HG02943 (cell line): ENCODE results near the gene SGSH.

Experiments used
- ATAC-seq: cut with Tn5 transposase; IDR thresholded peaks from one replicate; pipeline ENCODE4 v1.9.1; 2021; ENCODE audit warnings: mild to moderate bottlenecking, low read depth, moderate library complexity; ENCODE audit not compliant: unreplicated experiment

Gene SGSH

DNA sequence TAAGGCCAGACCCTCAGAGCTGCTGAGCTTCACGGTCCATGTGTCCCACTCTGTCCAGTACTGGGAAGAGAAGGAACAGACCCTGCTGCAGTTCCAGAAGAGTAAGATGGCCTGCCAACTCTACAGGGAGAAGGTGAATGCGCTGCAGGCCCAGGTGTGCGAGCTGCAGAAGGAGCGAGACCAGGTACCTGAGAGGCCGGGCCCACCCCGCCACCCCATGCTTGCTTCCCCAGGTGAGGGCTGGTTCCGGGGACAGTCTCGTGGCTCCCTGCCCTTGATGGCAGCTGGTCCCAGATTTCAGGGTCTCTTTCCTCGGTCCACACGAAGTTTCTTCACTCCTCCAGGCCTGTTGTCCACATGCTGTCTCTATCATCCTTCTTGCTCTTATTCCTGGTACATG lies 29.4 kb downstream of the SGSH start:
- no peak for ATAC-seq

- no peak for ATAC-seq
Observed at GRCh38 chr17:80189611-80190010, 30.5 kb downstream of the SGSH start.

DNA sequence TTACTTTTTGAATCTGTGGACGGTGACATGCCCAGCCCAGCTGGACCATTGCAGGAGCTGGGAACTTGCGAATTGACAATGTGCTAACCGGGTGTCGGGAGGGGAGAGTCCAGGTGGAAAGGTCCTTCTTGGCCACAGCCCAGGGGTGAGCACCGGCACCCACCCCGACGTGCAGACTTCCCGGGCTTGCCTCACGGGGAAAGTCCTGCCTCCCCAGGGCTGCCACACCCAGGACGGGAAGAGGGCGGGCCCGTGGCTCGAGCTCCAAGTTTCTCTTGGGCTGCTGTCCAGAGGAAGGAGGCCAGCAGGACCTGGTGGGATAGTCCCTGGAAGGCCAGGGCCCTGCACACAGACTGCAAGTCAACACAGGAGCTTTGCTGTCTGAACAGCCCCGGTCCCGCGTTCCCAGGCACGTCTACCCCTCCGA lies 32.6 kb downstream of the SGSH start:
- ATAC-seq: no peak

DNA sequence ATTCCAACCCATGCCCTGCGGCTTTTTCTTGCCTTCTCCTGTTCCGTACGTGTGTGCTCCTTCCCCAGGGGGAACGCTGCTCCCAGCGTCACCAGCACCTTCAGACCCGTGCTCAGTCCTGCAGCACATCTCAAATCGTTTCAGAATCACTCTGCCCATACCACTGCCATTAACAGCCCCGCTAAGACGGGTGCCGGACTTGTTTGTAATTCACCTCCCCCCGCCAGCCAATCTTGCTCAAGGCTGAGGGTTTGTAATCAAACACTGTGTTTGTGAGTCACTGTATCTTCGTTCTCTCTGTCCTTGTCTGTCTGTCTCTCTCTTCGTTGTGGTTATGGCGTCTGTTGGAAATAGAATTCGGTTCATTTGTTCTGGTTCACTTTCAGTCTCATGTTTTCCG lies 33.0 kb downstream of the SGSH start:
- ATAC-seq: no peak

DNA sequence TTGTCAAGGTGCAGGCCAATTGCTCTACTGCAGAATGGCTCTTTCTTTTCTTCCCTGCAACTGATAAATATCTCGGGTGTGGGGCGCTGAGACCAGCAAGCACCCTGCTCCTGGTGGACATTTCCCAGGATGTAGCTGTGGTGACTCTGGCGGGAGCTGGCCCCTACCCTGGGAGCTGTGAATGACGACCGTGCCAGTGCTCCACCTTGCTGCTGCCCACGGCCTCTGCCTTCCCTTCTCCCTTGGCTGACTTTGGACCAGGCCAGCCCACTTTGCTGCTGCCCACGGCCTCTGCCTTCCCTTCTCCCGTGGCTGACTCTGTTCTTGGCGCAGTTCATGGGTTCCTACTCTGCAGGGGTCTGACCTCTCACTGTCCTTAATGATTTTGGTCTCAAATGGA lies 34.2 kb downstream of the SGSH start:
- no peak for ATAC-seq

- ATAC-seq: no peak
Observed at GRCh38 chr17:80184423-80184714, 35.8 kb downstream of the SGSH start.

GRCh38 chr17:80183581-80184422 lies 36.3 kb downstream of the SGSH start:
- no peak for ATAC-seq

GRCh38 chr17:80182845-80183223 lies 37.3 kb downstream of the SGSH start:
- no peak for ATAC-seq

DNA sequence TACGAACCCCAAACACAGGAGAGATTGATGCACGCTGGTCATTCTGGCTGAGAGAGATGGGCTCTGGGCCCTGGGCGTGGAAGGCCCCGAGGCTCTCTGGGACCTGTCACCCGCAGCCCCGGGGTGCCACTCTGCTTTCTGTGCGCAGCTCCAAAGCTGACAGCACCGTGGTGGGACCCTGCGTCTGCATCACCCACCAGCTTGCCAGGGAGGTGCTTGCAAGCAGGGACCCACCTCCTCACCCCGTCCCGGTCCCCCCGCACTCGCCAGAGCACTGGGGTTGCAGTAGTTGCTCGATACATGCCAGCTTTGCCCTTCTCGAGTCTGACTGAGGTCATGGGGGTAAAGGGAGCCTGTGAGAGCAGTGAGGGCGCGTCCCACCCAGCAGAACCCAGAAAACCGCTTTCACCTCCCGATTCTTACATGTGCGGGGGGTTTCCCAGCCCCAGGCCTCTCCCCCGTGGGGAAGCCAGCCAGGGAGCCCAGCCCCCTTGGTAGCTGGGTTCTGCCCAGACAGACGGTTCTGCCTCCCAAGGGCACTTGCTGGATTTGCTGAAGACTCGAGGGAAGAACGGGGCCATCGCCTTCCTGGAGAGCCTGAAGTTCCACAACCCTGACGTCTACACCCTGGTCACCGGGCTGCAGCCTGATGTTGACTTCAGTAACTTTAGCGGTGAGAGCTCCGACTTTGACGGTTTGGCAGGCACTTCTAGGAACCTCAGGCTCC lies 37.9 kb downstream of the SGSH start:
- ATAC-seq: no peak

- ATAC-seq: no peak
Observed at GRCh38 chr17:80181431-80181830, 38.7 kb downstream of the SGSH start.

- ATAC-seq: no peak
Observed at GRCh38 chr17:80180192-80180591, 39.9 kb downstream of the SGSH start.

DNA sequence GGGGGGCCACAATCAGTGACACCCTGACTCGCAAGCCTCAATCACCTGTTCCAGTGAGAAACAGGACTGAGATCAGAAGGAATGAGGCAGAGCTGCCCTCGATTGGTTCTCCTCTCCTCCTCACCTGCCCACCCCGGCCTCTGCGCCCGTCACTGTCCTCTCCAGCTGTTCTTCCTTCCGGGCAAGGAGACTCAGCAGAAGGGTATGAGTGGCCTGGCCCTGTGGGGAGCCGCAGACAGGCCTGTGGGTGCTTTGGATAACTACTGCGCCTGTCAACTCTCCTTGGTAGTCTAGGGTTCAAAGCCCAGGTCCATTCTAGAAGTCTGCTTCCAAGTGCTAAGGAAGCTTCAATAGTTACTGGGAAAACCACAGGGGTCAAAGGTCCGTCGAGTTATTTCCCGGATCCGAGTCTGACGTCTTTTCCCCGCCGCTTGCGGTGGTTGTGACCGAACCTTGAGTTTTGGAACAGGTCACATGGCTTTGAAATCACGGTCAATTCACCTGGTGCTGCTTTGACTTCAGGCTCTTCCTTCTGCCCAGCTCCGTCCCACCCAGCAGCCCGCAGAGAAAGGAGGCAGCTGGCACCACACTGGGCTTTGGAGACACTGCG lies 42.0 kb downstream of the SGSH start:
- no peak for ATAC-seq

DNA sequence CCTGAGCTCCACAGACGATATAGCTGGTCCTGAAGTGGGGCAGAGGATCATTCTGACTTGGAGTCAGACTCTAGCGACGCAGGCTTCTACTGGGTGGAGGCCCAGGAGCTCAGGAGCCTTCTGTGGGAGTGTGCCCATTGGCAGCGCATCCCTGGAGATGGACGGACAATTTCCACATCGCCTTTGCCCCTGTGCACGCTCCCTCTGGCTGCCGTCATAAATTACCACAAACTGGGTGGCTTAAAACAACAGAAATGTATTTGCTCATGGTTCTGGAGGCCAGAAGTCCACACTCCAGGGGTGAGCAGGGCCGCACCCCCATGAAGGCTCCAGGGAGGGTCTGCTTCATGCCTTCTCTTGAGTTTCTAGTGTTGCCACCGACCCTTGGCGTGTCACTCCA lies 43.4 kb downstream of the SGSH start:
- ATAC-seq: no peak

DNA sequence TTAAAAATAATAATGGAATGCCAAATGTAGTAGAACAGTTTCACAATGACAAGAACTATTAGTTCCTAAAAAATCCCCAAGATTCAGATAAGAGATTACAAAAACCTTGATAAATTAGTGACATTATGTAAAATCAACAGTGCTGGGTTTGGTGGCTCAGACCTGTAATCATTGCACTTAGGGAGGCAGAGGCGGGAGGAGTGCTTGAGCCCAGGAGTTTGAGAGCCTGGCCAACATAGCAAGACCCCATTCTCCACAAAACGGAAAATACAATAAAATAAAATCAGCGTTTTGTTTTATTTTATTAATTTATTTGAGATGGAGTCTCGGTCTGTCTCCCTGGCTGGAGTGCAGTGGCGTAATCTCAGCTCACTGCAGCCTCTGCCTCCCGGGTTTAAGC lies 46.2 kb downstream of the SGSH start:
- no peak for ATAC-seq

DNA sequence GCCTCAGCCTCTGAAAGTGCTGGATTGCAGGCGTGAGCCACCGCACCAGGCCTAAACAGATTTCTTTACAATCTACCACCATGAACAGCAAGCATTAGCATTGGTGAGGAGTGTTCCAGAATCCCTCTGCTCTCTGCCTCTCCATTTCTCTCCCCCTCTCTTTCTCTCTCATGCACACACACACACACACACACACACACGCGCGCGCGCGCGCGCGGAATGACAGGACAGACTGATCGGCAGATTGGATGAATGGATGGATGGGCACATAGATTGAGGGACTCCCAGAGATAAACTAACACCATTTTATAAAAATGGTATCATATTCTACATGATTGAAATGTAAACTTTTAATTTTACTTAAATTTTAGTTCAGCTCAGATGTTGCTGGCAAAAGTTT lies 47.0 kb downstream of the SGSH start:
- no peak for ATAC-seq

DNA sequence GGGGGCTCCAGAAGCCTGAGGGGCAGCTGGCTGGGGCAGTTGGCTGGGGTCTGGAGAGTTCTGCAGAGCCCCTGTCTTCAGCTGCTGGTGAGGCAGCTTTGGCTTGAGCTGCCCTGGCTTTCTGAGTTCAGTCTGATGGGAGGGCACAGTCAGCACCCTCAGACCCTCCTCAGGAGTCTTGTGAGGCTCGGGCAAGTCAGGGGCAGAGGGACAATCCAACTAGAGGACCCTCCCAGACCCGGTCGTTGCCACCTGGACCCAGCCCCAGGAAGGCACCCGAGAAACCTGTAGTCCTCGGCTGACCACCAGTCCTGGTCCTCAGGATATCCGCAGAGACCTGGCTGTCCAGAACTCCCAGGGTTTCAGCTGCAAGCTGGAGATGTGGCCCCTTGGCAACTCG lies 48.5 kb downstream of the SGSH start:
- ATAC-seq: no peak

GRCh38 chr17:80169784-80170500 lies 50.2 kb downstream of the SGSH start, which contains the start of gene CARD14:
TSS of gene CARD14 (plus strand) at chr17:80170030. CDS start at chr17:80181439, 11,409 bp downstream.
- no peak for ATAC-seq

- no peak for ATAC-seq
Observed at GRCh38 chr17:80169107-80169506, 51.0 kb downstream of the SGSH start.

GRCh38 chr17:80168371-80168770 lies 51.8 kb downstream of the SGSH start:
- ATAC-seq: no peak

DNA sequence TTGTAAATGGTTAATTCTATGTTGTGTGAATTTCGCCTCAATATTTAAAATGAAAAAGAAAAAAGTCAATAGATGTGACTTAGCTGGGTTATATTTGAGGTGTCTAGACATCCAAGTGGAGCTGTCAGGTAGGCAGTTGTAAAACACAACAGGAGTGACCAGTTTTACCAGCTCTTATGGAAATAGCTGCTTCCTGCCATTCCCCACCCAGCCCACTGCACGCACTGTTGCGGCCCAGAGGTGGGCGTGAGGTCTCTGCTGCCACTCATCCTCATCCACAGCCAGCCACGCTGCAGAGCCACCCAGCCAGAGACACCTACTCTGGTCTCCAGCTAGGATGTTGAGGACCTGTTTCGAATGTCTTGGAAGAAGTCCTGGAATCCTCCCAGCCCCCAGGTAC lies 53.7 kb downstream of the SGSH start:
- no peak for ATAC-seq

GRCh38 chr17:80164185-80164584 lies 55.9 kb downstream of the SGSH start:
- ATAC-seq: no peak
